Hematopoietic multipotent progenitor cell treated with erythropoietin and hydrocortisone succinate and interleukin-3 and kit ligand, for 6 days (in vitro differentiated cells): Measurements from ENCODE around the gene NUDT8.
A peak's percentile ranks its signal among the peaks of the same experiment; 100 is the strongest.
"Not testable (repeated sequence)": the region's sequence is repeated elsewhere in the genome, so short reads cannot be mapped to it uniquely, and the experiment has no call there.

ENCODE experiments used
- DNase-seq: peaks from one replicate; pipeline ENCODE4 v3.0.0-alpha.2; 2015

Gene NUDT8

GRCh38 chr11:67627441-67627811, 2.3 kb downstream of the NUDT8 start:
- no peak for DNase-seq

- no peak for DNase-seq
These were observed 2.8 kb downstream of the NUDT8 start for GRCh38 chr11:67626970-67627369.

- not testable (repeated sequence) for DNase-seq
These were observed 3.5 kb downstream of the NUDT8 start for GRCh38 chr11:67626131-67626833.

GRCh38 chr11:67623795-67624194, 5.9 kb downstream of the NUDT8 start:
- DNase-seq, result not testable (repeated sequence)

DNA sequence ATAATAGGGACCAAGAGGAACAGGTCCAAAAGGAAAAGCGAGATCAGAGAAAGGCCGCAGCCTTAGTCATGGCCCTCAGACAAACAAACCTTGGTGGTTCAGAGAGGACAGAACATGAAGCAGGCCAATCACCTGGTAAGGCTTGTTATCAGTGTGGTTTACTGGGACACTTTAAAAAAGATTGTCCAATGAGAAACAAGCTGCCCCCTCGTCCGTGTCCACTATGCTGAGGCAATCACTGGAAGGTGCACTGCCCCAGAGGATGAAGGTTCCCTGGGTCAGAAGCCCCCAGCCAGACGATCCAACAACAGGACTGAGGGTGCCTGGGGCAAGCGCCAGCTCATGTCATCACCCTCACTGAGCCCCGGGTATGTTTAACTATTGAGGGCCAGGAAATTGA, 6.8 kb downstream of the NUDT8 start:
- DNase-seq, result not testable (repeated sequence)

- DNase-seq, result not testable (repeated sequence)
These were observed 7.8 kb downstream of the NUDT8 start for GRCh38 chr11:67621928-67622327.

DNA sequence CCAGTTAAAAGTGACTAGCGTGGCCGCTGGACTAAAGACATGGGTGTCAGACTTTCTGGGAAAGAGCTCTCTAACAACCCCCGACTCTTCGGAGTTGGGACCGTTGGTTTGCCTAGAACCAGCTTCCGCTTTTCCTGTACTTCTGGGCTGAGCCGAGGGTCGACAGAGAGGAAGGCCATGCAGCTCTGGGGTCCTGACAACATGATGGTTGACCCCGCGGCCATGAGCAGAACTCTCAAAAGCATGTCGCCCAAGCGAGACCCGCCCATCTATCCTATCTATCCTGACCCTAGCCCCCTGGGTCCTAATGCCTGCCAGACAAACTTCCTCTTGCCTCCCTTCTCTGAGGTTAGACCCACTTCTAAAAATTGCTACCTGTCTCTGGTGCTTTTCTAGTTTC, 9.1 kb downstream of the NUDT8 start:
- not testable (repeated sequence) for DNase-seq

- not testable (repeated sequence) for DNase-seq
These were observed 9.8 kb downstream of the NUDT8 start for GRCh38 chr11:67619683-67620618.

- DNase-seq, result not testable (repeated sequence)
These were observed 10.7 kb downstream of the NUDT8 start for GRCh38 chr11:67618901-67619659.

DNA sequence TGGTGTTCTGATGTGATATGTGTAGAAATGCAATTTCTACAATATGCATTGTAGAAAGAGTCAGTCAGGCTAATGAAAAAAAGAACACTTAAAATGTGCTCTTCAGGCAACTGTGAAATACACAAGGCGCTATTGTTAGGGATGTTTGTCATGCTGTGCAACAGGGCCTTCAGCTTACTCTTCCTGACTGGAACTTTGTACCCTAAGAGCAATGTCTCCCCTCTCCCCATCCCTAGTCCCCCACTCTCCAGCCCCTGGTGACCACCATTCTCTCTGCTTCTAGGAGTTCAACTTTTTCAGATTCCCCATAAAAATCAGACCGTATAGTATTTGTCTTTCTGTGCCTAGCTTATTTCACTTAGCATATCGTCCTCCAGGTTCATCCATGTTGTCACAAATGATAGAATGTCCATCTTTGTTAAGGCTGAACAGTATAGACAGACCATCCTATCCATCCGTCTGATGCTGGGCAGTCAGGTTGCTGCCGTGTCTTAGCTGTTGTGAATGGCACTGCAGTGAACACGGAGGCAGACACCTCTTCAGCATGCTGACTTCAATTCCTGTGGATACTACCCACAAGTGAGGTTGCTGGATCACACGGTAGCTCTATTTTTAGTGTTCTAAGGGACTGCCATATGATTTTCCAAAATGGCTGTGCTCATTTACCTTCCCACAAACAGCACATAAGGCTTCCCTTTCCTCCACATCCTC, 12.3 kb downstream of the NUDT8 start:
- no peak for DNase-seq

DNA sequence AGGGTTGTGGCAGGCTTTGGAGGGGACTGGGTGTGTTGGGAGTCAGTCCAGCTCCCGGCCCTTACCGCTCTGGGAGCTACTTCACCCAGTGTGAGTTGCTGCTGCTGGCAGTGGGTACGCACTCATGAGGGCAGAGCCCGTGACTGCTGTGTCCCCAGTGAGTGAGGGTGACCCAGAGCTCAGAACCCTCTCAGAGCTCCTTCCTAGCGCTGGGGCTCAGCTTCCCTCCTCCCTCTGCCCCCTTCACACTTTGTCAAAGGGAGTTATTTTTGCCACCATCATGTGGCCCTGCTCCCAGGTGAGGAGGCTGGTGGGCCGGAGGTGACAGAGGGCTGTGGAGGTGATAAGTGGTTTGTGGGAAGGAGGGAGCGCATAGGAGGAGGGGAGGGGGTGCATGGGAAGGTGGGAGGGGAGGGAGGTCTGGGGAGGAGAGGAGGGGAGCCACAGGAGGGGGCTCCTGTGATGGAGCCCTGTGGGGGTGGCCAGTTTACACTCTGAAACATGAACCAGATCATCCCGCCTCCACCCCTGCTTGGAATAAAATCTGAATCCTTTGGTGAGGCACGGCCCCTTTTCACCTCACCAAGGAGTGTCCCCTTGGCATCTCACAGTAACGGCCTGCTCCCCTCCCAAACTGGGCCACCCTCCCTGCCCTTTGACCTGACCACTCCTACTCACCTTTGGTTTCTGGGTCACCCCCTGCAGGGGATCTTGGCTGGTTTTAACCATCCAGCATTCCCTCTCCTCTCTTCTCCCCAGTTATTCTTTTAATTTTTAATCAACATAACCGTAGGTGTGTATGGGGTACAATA, 13.1 kb downstream of the NUDT8 start:
- no peak for DNase-seq

DNA sequence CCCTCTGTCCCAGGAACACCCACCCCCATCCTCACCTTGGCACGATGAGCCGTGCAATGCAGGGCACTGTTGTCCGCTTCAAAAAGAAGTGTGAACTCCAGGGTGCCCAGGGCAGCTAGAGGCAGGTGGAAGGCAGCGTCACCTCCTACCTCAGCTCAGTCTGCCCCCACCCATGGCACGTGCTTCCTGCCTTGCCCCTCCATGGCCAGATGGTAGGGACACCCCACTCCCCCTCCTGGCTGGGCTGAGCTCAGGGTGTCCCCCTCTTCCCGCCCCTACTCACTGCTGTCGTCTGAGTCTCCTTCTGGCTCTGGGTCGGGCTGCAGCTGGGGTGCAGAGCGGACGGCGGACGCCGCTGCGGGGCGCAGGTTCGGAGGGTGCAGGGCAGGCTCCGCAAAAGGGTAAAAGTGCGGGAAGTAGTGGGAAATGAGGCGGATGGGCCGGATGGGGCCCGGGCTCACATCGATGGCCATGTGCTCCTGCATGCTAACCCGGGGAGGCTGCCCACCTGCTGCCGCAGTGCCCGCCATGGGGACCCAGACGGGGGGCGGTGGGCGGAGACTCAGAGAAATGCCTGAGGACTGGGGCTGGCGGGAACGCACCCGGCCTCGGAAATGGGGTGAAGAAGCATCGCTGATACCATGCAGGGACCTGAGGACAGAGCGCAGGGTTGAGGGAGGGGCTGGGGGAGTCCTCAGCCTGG, 13.9 kb downstream of the NUDT8 start:
- DNase-seq, result no peak

- peak; percentile 78 for DNase-seq
These were observed 14.7 kb downstream of the NUDT8 start for GRCh38 chr11:67614730-67615714.

GRCh38 chr11:67613960-67614715, 15.6 kb downstream of the NUDT8 start:
- peak; percentile 80 for DNase-seq

GRCh38 chr11:67613313-67613959, 16.3 kb downstream of the NUDT8 start:
- DNase-seq, result no peak

DNA sequence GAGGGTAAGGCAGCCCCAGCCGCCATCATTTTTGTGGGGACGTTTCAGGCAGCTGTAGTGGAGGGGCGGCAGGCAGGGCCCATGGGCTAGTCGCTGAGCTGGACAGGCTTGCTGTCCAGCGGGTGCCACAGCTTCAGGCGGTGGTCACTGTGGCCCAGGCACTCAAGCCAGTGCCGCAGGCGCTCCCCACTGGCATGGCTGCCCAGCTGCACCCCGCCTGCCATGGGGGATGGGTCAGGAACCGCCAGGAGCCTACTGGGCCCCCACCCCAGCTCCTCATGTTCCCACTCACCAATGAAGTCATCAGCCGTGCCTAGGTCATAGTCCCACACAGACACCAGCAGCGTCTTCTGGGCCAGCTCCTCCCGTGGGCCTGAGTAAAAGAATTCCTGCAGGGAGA, 17.0 kb downstream of the NUDT8 start:
- no peak for DNase-seq

DNA sequence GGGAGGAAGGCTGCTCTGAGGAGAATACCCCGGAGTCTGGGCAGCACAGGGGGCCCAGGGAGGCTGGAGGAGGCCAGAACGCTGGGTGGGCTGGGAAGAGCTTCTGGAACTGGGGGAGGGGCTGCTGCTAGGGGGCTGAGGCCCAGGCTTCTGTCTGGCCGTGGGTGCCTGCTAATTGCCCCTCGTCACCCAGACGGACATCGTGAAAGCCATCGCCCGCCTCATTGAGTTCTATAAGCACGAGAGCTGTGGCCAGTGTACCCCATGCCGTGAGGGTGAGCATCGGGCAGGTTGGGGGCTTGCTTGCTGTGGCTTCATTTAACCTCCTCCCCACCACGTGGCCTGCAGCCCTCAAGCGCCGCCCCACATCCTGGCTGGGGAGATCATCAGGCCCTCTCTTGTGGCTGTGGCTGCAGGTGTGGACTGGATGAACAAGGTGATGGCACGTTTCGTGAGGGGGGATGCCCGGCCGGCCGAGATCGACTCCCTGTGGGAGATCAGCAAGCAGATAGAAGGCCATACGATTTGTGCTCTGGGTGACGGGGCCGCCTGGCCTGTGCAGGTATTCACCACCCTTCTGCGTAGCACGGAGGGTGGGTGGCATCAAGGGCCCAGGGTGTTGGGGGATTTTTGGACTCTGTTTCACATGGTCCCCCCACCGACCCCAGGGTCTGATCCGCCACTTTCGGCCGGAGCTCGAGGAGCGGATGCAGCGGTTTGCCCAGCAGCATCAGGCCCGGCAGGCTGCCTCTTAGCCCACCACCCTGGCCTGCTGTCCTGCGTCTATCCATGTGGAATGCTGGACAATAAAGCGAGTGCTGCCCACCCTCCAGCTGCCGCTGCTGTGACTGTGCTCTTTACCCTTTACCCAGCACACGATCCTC, 17.8 kb downstream of the NUDT8 start:
- DNase-seq, result no peak
